Retinal pigment epithelial cell (primary cell): ENCODE measurements around the gene KLHL5.
A peak's percentile ranks its signal among the peaks of the same experiment; 100 is the strongest.

Experiments used
- DNase-seq: peaks from one replicate; pipeline ENCODE4 v3.0.0-alpha.2; 2010; ENCODE audit warnings: low read depth
- H3K4me3 ChIP-seq: 2 replicates; pipeline ENCODE4 v1.5.1; 2011; ENCODE audit warnings: mild to moderate bottlenecking, low read length, control low read depth, moderate library complexity
- CTCF ChIP-seq: conservative IDR thresholded peaks from 2 replicates; pipeline ENCODE4 v1.5.1; 2011; ENCODE audit warnings: low read depth, low read length, control low read depth, inconsistent platforms

The KLHL5 gene

GRCh38 chr4:39067031-39067430 lies 5.0 kb downstream of the KLHL5 start:
- DNase-seq = no peak

GRCh38 chr4:39067451-39067850 lies 5.4 kb downstream of the KLHL5 start:
- H3K4me3 ChIP-seq = no peak overlapping the region
- TF ChIP-seq CTCF = no peak
- DNase-seq = peak; percentile 58

More at GRCh38 chr4:39067031-39067430, 5.0 kb downstream of the KLHL5 start:
- no peak for TF ChIP-seq CTCF
- H3K4me3 ChIP-seq = no peak overlapping the region

GRCh38 chr4:39068907-39069306 lies 6.9 kb downstream of the KLHL5 start:
- no peak for DNase-seq

GRCh38 chr4:39078829-39079228 lies 16.8 kb downstream of the KLHL5 start:
- DNase-seq = no peak

More at GRCh38 chr4:39068907-39069306, 6.9 kb downstream of the KLHL5 start:
- H3K4me3 ChIP-seq = no peak overlapping the region
- no peak for TF ChIP-seq CTCF

GRCh38 chr4:39083164-39083563 lies 21.1 kb downstream of the KLHL5 start:
- no peak for TF ChIP-seq CTCF
- no peak for DNase-seq
- H3K4me3 ChIP-seq = no peak overlapping the region

More at GRCh38 chr4:39078829-39079228, 16.8 kb downstream of the KLHL5 start:
- H3K4me3 ChIP-seq = no peak overlapping the region
- TF ChIP-seq CTCF = no peak

GRCh38 chr4:39085891-39086290 lies 23.9 kb downstream of the KLHL5 start:
- no peak overlapping the region for H3K4me3 ChIP-seq
- DNase-seq = no peak
- TF ChIP-seq CTCF = no peak

- DNase-seq = no peak
- TF ChIP-seq CTCF = no peak
- H3K4me3 ChIP-seq = no peak overlapping the region
These were observed 34.8 kb downstream of the KLHL5 start for GRCh38 chr4:39096847-39097246.
